Endometrial microvascular endothelial cells (primary cell): ENCODE data around the gene SRGAP2. TPM values are rescaled to one million over a fixed set of nuclear protein-coding genes. Genes with fewer than 3 reads are reported as not detected.
"Not testable (repeated sequence)": the region's sequence is repeated elsewhere in the genome, so short reads cannot be mapped to it uniquely, and the experiment has no call there.

Experiments used
- in situ Hi-C: cut with HindIII; loops from 2 replicates; pipeline ENCODE4 v1.10.0; 2017; ENCODE audit warnings: low sequenced_read_pairs, low pct_unique_long_range_greater_than_20kb; ENCODE audit errors: inconsistent ontology term
- total RNA-seq: library from RNA; depleted of rRNA; stranded (reverse); fragments of >200 nt; gene quantifications from one replicate; pipeline ENCODE4 v1.2.3, GENCODE V29; 2015; ENCODE audit errors: inconsistent ontology term

Gene SRGAP2
- total RNA-seq, 1 donor from 2014 or later, result 63.0 TPM

GRCh38 chr1:206204159-206204511, 794 bp downstream of the SRGAP2 start:
- in situ Hi-C loops, result not testable (repeated sequence)

- in situ Hi-C loops, result not testable (repeated sequence)
Measured at GRCh38 chr1:206204871-206205270, 1.5 kb downstream of the SRGAP2 start.

DNA sequence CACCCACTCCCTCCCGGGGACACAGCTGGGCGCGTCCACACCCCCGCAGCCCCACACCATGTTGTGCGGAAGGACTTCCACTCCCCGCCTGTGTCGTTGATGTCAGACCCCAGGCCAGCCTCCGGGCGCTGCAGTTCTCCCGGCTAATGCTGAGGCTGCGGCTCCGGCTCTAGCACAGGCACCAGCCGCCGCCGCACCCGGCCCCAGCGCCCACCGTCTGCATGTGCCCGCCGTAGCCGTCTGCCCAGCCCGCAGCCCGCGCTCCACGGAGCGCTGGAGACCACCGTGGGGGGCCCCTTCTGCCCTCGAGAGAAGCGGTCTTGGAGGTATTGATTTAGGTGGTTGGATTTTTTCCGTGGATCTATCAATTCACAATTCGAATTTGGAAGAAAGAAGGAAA, 2.2 kb downstream of the SRGAP2 start:
- in situ Hi-C loops, result not testable (repeated sequence)

DNA sequence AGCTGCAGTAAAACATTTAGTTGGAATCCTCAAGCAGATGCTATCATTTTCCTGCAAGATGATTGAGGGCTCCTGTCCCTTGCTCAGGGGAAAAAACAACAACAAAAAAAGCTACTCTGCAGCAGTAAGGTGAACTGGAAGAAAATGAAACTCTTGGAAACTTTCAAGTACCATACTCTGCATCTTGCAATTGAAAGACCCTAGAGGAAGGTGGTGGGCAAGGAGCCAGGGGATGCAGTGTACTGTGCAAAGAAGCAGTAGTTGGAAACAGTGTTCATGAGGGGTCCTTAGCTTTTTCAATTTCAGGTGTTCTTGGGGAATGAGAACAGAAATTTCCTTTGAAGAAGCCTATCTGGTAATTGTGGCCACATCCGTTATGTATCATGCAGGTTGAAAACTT, 7.5 kb downstream of the SRGAP2 start:
- in situ Hi-C loops, result not testable (repeated sequence)

- in situ Hi-C loops, result not testable (repeated sequence)
Measured at GRCh38 chr1:206215600-206216392, 12.5 kb downstream of the SRGAP2 start.

DNA sequence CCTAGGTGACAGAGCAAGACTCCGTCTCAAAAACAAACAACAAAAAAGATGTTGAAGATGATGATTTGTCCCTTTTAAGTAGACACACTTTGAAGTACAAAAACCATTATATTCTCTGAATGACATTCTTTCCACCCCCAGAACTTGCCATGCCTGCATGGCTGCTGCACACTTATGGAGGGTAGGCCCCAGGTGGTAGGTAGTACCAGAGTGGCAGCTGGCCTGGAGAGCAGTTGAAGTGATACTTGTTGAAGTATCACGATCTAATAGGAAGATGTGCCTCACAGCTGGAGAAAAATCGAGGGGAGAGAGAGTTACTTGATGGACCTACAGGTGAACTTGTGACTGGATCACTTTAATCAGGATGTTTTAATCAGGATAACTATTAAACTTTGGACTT, 14.9 kb downstream of the SRGAP2 start:
- in situ Hi-C loops, result not testable (repeated sequence)

GRCh38 chr1:206218765-206219164, 15.4 kb downstream of the SRGAP2 start:
- in situ Hi-C loops, result not testable (repeated sequence)

- in situ Hi-C loops, result not testable (repeated sequence)
Measured at GRCh38 chr1:206219514-206220331, 16.4 kb downstream of the SRGAP2 start.

DNA sequence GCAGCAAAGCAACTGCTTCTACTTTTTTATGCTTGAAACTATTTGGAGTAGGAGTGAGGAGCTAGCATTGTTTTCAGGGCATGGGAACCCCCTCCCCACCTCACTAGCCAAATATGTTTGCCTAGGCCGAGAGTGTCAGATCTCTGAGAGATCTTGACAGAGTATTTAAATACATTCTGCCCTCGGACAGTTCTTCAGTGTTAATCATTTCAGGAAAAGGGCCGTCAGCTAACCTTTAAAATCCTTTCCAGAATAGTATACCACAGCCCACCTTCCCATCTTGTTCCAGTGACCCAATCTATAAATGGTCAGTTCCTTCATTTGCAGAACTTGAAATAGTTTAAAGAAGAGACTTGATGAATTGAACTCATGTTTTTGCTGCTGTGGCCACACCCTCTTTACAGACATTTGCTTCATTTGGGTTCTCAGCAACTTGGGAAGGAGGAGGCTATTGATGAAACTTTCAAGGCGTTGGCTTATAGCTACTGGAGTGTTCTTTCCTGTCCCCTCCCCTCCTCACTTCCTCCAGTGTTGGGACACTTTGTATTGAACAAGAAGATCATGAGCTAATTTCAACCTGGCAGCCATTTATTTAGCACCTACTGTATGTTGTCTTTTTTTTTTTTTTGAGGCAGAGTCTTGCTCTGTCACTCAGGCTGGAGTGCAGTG, 17.1 kb downstream of the SRGAP2 start:
- in situ Hi-C loops, result not testable (repeated sequence)

DNA sequence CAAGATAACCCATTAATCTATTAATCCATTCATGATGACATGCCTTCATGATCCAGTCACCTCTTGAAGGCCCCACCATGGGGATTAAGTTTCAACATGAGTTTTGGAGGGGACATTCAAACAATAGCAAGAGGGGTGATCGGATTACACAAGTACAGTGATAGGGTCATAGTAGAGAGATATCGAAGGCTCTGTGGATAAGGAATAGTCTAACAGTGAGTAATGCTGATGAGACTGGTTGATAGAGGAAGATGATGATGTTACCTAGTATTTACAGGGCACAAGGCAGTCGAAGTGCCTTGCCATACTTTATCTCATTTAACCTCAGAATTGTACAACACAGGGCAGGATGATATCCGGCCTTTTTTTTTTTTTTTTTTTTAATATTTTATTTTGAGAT, 18.2 kb downstream of the SRGAP2 start:
- in situ Hi-C loops, result not testable (repeated sequence)

DNA sequence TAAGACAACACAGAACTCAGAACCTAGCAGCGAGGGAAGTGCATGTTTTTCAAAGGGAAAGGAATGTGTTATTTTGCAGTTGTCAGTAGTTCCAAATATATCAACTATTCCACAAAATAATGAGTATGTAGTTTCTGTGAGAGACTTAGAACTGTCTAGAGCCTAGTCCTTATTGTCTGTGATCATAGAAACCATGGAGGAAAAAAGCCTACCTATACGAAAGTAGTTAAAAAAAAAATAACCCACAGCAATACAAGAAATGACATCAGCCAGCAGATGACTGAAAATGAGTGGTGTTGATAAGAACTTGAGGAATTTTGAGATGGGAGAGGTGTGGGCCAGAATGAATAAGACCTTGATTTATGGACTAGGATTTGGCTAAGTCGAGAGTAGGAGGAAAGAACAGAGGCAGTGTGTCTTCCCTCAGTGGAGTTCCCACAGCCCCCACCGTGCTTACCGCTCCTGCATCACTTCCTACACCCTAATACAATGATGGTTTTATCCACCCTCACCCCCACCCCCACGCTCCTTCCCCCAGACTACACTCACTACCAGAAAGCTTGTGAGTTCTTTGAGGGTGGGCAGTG, 20.9 kb downstream of the SRGAP2 start:
- in situ Hi-C loops, result not testable (repeated sequence)

DNA sequence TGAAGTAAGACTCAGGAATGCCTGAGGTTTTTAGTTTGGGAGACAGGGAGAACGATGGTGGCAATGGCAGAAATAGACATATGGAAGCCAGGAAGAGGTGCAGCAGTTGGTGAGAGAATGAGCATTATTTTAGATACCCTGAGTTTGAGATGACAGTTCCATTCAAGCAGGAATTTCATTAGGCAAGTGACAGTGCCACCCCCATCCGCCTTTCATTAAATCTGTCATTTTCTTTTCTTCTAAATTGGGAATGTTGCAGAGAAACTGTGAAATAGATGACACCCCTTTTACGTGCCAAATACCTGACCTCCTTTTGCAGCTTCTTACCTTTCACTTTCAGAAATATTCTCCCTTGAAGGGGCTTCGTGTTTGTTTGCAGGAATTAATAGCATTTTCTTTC, 22.0 kb downstream of the SRGAP2 start:
- in situ Hi-C loops, result not testable (repeated sequence)

DNA sequence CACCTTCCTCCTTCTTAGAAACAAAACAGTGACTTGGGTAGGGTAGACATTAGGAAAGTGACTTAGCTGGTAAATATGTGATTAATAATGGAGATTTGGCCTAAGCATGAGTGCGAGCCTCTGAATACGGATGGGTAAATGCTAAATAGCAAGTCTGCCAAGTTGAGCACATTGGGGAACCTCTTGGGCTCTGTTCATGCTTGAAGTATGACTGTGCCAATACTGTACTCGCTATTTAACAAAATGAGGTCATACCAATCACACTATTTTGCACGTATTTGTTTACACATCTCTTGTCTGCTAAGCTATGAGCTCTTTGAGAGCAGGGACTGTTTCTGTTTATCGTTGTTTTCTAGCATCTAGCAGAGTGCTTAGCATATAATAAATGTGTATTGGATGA, 23.5 kb downstream of the SRGAP2 start:
- in situ Hi-C loops, result not testable (repeated sequence)

GRCh38 chr1:206229286-206229685, 25.9 kb downstream of the SRGAP2 start:
- in situ Hi-C loops, result not testable (repeated sequence)

GRCh38 chr1:206231989-206232388, 28.6 kb downstream of the SRGAP2 start:
- in situ Hi-C loops, result not testable (repeated sequence)

GRCh38 chr1:206232970-206233645, 29.8 kb downstream of the SRGAP2 start:
- in situ Hi-C loops, result not testable (repeated sequence)

DNA sequence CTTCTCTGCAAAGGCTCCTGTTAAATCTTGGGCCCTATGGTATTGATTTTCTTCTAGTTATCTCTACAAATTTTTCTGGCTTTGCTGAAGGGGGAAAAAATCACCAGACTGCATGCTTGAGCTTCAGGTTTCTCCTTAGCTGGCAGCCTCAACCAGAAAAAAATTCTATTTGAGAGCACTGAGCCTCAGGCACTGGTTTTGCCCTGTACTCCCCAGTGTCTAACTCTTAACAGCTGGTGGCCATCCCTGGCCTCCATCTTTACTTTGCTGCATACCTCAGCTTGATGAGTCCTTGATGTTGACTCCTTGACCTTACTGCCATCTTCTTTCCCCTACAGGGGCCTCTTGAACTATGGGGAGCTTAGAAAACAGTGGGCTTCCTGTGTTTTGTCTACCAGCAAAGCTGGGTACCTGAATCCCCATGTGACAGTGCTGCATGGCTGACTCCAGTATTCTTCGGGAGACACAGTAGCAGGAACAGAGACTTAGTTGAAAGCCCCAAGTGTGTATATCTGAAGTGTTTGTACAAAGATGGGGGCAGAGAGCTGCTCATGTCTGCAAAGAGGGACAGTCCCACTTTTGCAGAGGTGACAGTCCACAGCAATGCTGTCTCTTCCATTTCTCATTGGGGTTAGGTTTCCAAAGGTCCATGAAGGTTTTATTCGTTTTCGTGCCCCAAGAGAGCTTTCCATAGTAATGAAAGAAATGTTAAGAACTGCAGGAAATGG, 31.0 kb downstream of the SRGAP2 start:
- in situ Hi-C loops, result not testable (repeated sequence)

GRCh38 chr1:206235190-206235589, 31.8 kb downstream of the SRGAP2 start:
- in situ Hi-C loops, result not testable (repeated sequence)
